WTC11 (cell line): ENCODE results near the gene P2RX6. TPM values are rescaled to one million over a fixed set of nuclear protein-coding genes. Genes with fewer than 3 reads are reported as not detected.

Experiments
- ATAC-seq: fragments of 200-7000 bp; cut with Tn5 transposase; 2 replicates; pipeline ENCODE4 v1.10.0; 2021; ENCODE audit warnings: mild to moderate bottlenecking, moderate library complexity
- CTCF ChIA-PET: fragments of 300-600 bp; sonication (Branson Sonifier 250); formaldehyde crosslinking; loops from one replicate; lab custom pipeline; 2021; ENCODE audit warnings: antibody characterized with exemption; lab: Charles Lee
- POLR2A ChIA-PET: fragments of 350-600 bp; sonication (Branson Sonifier 250); formaldehyde crosslinking; loops from one replicate; lab custom pipeline; 2021; ENCODE audit warnings: antibody characterized with exemption; lab: Charles Lee
- DNase-seq: peaks from one replicate; pipeline ENCODE4 v3.0.0; 2021; ENCODE audit warnings: low spot score
- H3K27ac Mint-ChIP-seq: 2 replicates; pipeline ENCODE4 v1.8.0; 2021; ENCODE audit warnings: mixed read lengths
- H3K27me3 Mint-ChIP-seq: 2 replicates; pipeline ENCODE4 v1.8.0; 2021; ENCODE audit warnings: low read depth, mild to moderate bottlenecking, moderate library complexity, mixed read lengths
- H3K36me3 Mint-ChIP-seq: 2 replicates; pipeline ENCODE4 v1.8.0; 2021; ENCODE audit warnings: mixed read lengths
- H3K4me1 Mint-ChIP-seq: 2 replicates; pipeline ENCODE4 v1.8.0; 2022; ENCODE audit warnings: mixed read lengths
- H3K4me3 Mint-ChIP-seq: 2 replicates; pipeline ENCODE4 v1.8.0; 2021; ENCODE audit warnings: mild to moderate bottlenecking, moderate library complexity, mixed read lengths
- H3K9me3 Mint-ChIP-seq: 2 replicates; pipeline ENCODE4 v1.8.0; 2021; ENCODE audit warnings: mixed read lengths
- AFF4 ChIP-seq: sonication (generic); formaldehyde crosslinking; IDR thresholded peaks from 2 replicates; pipeline ENCODE4 v1.8.1; 2023; ENCODE audit warnings: mild to moderate bottlenecking, missing genetic modification reagents, borderline replicate concordance
- ARID4B ChIP-seq: sonication (generic); formaldehyde crosslinking; IDR thresholded peaks from 2 replicates; pipeline ENCODE4 v1.8.0; 2023; ENCODE audit warnings: missing genetic modification reagents, mild to moderate bottlenecking, borderline replicate concordance
- FOXJ3 ChIP-seq: sonication (generic); formaldehyde crosslinking; IDR thresholded peaks from 2 replicates; pipeline ENCODE4 v1.9.0; 2021; ENCODE audit warnings: missing genetic modification reagents, mild to moderate bottlenecking, borderline replicate concordance
- FOXK1 ChIP-seq: sonication (generic); formaldehyde crosslinking; IDR thresholded peaks from 2 replicates; pipeline ENCODE4 v1.8.0; 2022; ENCODE audit warnings: mild to moderate bottlenecking, moderate library complexity, missing genetic modification reagents
- GRHL2 ChIP-seq: fragments of 250-450 bp; sonication (Bioruptor Pico); IDR thresholded peaks from 2 replicates; pipeline ENCODE4 v1.8.0; 2022; ENCODE audit warnings: mild to moderate bottlenecking, moderate library complexity; ENCODE audit not compliant: insufficient replicate concordance, severe bottlenecking
- JAZF1 ChIP-seq: fragments of 250-450 bp; sonication (Bioruptor Pico); IDR thresholded peaks from 2 replicates; pipeline ENCODE4 v1.9.0; 2021; ENCODE audit warnings: moderate library complexity, mild to moderate bottlenecking, inconsistent platforms
- KAT7 ChIP-seq: sonication (generic); formaldehyde crosslinking; IDR thresholded peaks from 2 replicates; pipeline ENCODE4 v1.8.1; 2023; ENCODE audit warnings: missing genetic modification reagents, mild to moderate bottlenecking, borderline replicate concordance
- MAX ChIP-seq: sonication (generic); formaldehyde crosslinking; IDR thresholded peaks from 2 replicates; pipeline ENCODE4 v1.8.0; 2022; ENCODE audit warnings: mild to moderate bottlenecking, missing genetic modification reagents
- NFATC4 ChIP-seq: fragments of 250-450 bp; sonication (Bioruptor Pico); IDR thresholded peaks from 2 replicates; pipeline ENCODE4 v1.9.0; 2021; ENCODE audit warnings: mild to moderate bottlenecking
- OVOL2 ChIP-seq: fragments of 250-450 bp; sonication (Bioruptor Pico); IDR thresholded peaks from 2 replicates; pipeline ENCODE4 v1.9.0; 2021; ENCODE audit warnings: mild to moderate bottlenecking, borderline replicate concordance
- PRRX2 ChIP-seq: fragments of 250-450 bp; sonication (Bioruptor Pico); IDR thresholded peaks from 2 replicates; pipeline ENCODE4 v1.8.0; 2021; ENCODE audit warnings: mild to moderate bottlenecking
- RORB ChIP-seq: fragments of 250-450 bp; sonication (Bioruptor Pico); IDR thresholded peaks from 2 replicates; pipeline ENCODE4 v1.9.0; 2021; ENCODE audit warnings: mild to moderate bottlenecking
- ZNF121 ChIP-seq: sonication (generic); formaldehyde crosslinking; IDR thresholded peaks from 2 replicates; pipeline ENCODE4 v1.8.0; 2023; ENCODE audit warnings: missing genetic modification reagents
- ZNF219 ChIP-seq: sonication (generic); formaldehyde crosslinking; IDR thresholded peaks from 2 replicates; pipeline ENCODE4 v1.8.0; 2023; ENCODE audit warnings: missing genetic modification reagents, mild to moderate bottlenecking, borderline replicate concordance
- ZNF425 ChIP-seq: fragments of 250-450 bp; sonication (Bioruptor Pico); conservative IDR thresholded peaks from 2 replicates; pipeline ENCODE4 v1.9.0; 2021; ENCODE audit warnings: mild to moderate bottlenecking
- total RNA-seq: library from RNA; stranded (reverse); gene quantifications from 3 replicates; pipeline ENCODE4 v1.2.3, GENCODE V29; 2021

Gene P2RX6
- total RNA-seq, 1 experiment from 2014 or later = 0.13 TPM

- ATAC-seq = no peak
- Mint-ChIP-seq H3K4me3 (no peak overlapping the region), H3K27ac (no peak overlapping the region), H3K4me1 (no peaks in the 10 kb centered on the region), H3K27me3 (no peaks in the 10 kb centered on the region), H3K36me3 (peaks cover 7% of the 10 kb centered on the region), H3K9me3 (no peaks in the 10 kb centered on the region)
- ChIA-PET POLR2A (no interaction called here), CTCF (interaction anchor here (0.5 to 2.6 kb wide), 5 partner anchors 10 to 234 kb away, joined by 3 to 8 read pairs (median 5); partner anchors contain the start of gene LZTR1)
- no peak for DNase-seq
- TF ChIP-seq PRRX2 (CRISPR knock-in tag) (no peak), ARID4B (CRISPR knock-in tag) (no peak), GRHL2 (no peak), MAX (no peak)
Observed at GRCh38 chr22:20991252-20992055, 23.5 kb upstream of the P2RX6 start.

GRCh38 chr22:20992056-20992442 is 22.9 kb upstream of the P2RX6 start:
- no peak for DNase-seq
- Mint-ChIP-seq H3K27ac (no peak overlapping the region), H3K4me1 (no peaks in the 10 kb centered on the region), H3K36me3 (0 out of 2 replicates have a peak, but pooled peaks cover 3% of the 10 kb centered on the region), H3K4me3 (no peak overlapping the region), H3K27me3 (no peaks in the 10 kb centered on the region), H3K9me3 (no peaks in the 10 kb centered on the region)
- CTCF ChIA-PET = interaction anchor here (0.5 to 1.7 kb wide), 3 partner anchors 29 to 234 kb away, joined by 3 to 5 read pairs (median 3); no protein-coding TSS in a partner anchor
- POLR2A ChIA-PET = no interaction called here
- TF ChIP-seq ZNF121 (CRISPR knock-in tag) = no peak
- TF ChIP-seq KAT7 (CRISPR knock-in tag) = no peak
- TF ChIP-seq ZNF425 (CRISPR knock-in tag) = no peak
- no peak for TF ChIP-seq JAZF1 (CRISPR knock-in tag)
- no peak for ATAC-seq

- ChIA-PET CTCF (interaction anchor here (0.5 to 1.3 kb wide), 2 partner anchors 10 to 46 kb away, joined by 3 read pairs; partner anchors contain the start of gene LZTR1), POLR2A (no interaction called here)
- DNase-seq (no peak), ATAC-seq (no peak)
- Mint-ChIP-seq H3K9me3 (no peaks in the 10 kb centered on the region), H3K36me3 (0 out of 2 replicates have a peak, but pooled peaks cover 2% of the 10 kb centered on the region), H3K27ac (no peak overlapping the region), H3K4me1 (no peaks in the 10 kb centered on the region), H3K27me3 (no peaks in the 10 kb centered on the region), H3K4me3 (no peak overlapping the region)
- TF ChIP-seq FOXJ3 (CRISPR knock-in tag) (no peak), OVOL2 (no peak), ZNF219 (CRISPR knock-in tag) (no peak), FOXK1 (CRISPR knock-in tag) (no peak), GRHL2 (no peak), RORB (CRISPR knock-in tag) (no peak), AFF4 (CRISPR knock-in tag) (no peak), NFATC4 (CRISPR knock-in tag) (no peak), ZNF425 (CRISPR knock-in tag) (no peak)
Observed at GRCh38 chr22:20992456-20993303, 22.3 kb upstream of the P2RX6 start.
